LNCAP (cell line): ENCODE data around the gene PSMB2.

Experiments used
- TF ChIP-seq, protein P1 (sequence below): fragments of 450-650 bp; IDR thresholded peaks from 2 replicates; pipeline ENCODE4 v1.5.1; 2017; ENCODE audit warnings: mild to moderate bottlenecking

The PSMB2 gene

DNA sequence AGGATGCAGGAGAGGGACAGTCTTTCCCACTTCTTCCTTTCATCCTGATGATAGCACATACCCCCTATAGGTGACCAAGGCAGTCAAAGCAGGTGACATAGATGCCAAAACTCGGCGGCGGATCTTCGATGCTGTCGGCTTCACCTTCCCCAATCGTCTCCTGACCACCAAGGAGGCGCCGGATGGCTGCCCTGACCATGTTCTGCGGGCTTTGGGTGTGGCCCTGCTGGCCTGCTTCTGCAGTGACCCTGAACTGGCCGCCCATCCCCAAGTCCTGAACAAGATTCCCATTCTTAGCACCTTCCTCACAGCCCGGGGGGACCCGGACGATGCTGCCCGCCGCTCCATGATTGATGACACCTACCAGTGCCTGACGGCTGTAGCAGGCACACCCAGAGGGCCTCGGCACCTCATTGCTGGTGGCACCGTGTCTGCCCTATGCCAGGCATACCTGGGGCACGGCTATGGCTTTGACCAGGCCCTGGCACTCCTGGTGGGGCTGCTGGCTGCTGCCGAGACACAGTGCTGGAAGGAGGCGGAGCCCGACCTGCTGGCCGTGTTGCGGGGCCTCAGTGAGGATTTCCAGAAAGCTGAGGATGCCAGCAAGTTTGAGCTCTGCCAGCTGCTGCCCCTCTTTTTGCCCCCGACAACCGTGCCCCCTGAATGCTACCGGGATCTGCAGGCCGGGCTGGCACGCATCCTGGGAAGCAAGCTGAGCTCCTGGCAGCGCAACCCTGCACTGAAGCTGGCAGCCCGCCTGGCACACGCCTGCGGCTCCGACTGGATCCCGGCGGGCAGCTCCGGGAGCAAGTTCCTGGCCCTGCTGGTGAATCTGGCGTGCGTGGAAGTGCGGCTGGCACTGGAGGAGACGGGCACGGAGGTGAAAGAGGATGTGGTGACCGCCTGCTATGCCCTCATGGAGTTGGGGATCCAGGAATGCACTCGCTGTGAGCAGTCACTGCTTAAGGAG is 80.8 kb downstream of the PSMB2 start:
- TF ChIP-seq, protein P1, sequence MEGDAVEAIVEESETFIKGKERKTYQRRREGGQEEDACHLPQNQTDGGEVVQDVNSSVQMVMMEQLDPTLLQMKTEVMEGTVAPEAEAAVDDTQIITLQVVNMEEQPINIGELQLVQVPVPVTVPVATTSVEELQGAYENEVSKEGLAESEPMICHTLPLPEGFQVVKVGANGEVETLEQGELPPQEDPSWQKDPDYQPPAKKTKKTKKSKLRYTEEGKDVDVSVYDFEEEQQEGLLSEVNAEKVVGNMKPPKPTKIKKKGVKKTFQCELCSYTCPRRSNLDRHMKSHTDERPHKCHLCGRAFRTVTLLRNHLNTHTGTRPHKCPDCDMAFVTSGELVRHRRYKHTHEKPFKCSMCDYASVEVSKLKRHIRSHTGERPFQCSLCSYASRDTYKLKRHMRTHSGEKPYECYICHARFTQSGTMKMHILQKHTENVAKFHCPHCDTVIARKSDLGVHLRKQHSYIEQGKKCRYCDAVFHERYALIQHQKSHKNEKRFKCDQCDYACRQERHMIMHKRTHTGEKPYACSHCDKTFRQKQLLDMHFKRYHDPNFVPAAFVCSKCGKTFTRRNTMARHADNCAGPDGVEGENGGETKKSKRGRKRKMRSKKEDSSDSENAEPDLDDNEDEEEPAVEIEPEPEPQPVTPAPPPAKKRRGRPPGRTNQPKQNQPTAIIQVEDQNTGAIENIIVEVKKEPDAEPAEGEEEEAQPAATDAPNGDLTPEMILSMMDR, result no peak

DNA sequence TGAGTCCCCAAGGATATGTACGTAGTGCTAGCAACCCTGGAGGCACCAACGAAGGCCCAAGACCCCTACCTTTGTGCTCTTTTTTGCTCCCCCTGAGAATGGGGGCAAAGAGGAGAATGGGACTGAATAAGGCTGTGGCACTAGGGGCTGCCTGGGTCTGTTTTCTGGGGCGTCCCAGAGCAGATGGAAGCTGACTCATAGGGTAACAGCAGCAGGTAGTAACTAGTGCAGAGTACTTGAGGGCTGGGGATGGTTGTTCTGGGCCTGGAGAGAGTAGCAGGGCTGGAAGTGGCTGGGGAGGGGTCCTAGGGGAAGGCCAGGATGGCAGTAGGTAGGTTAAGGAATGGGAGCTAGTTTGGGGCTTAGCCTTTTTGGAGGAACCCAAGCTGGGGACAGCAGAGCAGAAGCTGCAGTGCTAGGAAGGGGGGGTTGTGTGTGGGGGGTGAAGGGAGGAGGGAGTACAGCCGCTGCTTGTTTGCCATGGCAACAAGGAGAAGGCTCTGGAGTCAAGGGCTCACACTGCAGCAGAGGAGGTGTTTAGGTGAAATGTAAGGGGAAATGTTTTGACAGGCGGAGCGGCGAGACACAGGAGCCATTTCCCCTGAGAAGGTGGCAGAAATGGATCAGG is 81.9 kb downstream of the PSMB2 start:
- TF ChIP-seq, protein P1, result no peak

DNA sequence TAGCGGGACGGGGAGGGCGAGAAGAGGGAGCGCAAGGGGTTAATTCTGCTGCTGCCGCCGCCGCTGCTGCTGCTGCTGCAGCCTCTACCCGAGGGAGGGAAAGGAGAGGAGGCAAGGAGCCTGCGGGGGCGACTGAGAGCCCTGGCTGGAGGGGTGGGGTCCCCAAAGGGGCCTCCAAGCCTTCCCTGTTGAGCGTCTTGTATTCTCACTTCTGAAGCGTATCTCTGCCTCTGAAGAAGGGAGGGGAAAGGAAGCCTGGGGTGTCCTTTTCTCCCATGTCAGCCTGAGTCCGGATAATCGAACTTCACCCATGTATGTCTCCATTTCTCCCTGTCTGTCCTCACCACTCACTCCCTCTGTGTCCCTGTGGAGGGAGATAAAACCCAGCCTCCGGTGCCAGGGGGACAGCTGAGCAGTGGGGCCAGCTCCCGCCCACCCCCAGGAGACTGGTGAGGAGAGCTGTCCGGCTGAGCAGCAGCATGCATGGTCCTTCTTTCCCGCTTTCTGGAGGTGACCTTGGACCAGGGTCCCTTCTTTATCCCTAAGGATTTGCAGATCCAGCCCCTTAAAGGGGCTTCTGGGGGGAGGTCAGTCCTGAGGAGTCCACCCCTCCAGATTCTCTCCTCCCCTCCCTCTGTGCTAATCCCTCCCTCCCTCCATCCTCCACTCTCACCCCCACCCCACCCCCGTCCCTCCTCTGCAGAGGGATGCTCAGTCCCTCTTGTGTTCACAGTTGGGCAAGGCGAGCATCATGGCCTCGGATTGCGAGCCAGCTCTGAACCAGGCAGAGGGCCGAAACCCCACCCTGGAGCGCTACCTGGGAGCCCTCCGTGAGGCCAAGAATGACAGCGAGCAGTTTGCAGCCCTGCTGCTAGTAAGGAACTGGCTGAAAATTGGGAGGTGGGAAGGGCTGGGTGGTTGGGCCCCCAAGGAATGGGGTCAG is 82.7 kb downstream of the PSMB2 start:
- TF ChIP-seq, protein P1, result no peak

DNA sequence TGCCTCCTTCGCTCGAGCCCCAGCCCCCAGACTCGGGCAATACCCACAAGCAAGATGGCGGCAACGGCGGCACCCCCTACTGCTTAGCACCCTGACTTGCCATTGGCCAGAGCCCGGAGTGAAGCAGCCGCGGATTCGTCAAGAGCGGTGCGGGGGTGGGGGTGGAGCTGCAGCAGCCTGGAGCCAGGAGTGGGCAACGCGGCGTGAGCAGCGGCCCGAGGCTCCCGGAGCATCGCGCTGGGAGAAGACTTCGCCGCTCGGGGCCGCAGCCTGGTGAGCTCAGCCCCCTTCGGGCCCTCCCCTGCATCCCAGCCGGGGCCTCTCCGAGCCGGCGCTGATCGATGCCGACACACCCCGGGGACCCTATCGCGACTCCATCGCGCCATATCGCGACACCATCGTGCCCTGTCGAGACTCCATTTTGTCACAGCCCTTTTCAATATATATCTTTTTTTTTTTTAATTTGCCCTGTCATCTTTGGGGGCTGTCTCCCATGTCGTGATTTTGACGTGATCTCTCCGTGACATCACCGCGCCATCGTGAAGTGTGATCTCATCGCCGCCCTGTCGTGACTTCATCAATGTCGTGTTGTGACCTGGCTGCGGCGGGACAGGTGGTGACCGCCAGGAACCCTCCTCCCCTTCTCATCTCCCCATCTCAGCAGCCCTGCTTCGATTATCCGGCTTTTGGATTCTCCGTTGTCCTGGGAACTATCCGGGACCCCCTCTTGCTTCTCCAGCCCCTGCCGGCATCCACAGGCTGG is 83.5 kb downstream of the PSMB2 start, which contains the start of gene NCDN:
Gene NCDN, plus strand, starts transcription at position 189 of the 763 bp plus-strand sequence. Its CDS starts 392 bp downstream, at position 581.
- TF ChIP-seq, protein P1, result no peak

DNA sequence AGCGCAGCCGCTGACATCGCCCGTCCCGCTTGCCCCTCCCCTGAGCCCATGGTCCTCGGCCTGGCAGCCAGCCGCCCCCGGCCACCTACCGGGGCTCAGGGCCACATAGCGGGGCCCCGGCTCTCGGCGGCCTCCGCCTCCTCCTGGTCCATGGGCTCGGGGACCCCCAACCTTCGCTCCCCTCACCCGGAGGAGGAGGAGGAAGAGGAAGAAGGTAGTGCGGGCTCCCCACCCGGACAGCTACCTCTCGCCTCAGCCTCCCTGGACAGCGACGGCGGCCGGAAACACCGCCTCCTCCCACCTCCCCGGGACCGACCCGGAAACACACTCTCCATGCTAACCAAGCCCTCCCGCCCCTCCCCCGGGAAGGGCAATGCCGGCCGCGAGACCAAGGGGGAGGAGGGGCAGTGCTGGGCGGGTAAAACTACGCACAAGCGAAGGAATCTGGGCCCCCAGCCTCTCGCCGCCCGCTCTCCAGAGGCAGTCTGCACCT is 84.2 kb downstream of the PSMB2 start, which contains the start of gene KIAA0319L:
Gene KIAA0319L, minus strand, starts transcription at position 286 of the 493 bp plus-strand sequence. CDS start 2,912 bp downstream, outside the sequence.
- TF ChIP-seq, protein P1, result no peak

DNA sequence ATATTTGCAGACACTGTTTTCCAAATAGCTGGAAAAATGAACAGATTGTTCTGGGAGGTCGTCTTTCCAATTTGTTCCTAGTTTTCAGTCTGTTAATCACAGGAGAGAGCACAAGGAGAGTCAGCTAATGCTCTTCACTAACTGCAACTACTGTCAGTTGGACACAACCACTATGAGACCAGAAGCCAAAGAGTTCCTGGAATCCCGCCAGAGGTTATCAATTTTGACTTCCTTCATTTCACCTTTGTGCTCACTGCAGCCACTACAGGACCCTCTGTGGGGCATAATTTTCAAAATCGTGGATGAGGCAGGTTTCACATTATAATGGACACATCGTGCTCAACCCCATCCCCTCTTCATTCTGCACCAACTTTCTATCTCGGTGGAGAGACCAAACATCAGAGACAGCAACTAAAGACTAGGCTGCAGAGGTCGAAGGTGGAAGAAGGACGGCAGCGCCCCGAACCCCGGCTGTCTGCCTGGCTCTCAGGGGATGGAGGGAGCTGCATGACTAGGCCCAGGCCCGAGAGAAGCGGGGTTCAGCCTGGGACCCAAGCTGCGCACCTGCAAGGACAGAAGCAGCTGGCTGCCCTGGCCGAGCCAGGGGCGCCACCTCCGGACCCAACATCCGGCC is 84.7 kb downstream of the PSMB2 start:
- TF ChIP-seq, protein P1, result no peak
